ENCODE data around the gene ZC3H12A.

Gene ZC3H12A

DNA sequence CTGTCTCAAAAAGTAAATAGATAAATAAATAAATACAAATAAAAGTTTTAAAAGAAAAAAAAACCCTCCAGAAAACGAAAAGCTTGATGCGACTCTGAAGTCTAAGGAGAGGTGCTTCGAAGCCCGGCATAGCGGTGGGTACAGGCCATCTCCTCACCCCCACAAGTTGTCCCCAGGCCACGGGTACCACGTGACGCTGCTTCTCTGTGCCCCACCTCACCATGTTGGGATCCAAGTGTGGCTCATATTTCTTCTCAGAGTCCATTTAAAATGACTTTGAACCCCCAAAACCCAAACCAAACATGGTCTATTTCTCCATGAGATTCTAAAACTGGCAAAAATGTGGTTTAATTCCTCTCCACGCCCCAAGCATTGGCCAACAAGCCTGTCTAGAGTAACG is 32.9 kb upstream of the ZC3H12A start:
- no peak for TF ChIP-seq JUND (IDR thresholded peaks at IDR 0.05; ENCODE audit: low read depth)
- in situ Hi-C loops (cut with HindIII; ENCODE audit: low pct_unique_long_range_greater_than_20kb, low sequenced_read_pairs) = no loop called here
- no peak for DNase-seq (ENCODE audit: low read depth in 1 of 2, low spot score in 1 of 2)

DNA sequence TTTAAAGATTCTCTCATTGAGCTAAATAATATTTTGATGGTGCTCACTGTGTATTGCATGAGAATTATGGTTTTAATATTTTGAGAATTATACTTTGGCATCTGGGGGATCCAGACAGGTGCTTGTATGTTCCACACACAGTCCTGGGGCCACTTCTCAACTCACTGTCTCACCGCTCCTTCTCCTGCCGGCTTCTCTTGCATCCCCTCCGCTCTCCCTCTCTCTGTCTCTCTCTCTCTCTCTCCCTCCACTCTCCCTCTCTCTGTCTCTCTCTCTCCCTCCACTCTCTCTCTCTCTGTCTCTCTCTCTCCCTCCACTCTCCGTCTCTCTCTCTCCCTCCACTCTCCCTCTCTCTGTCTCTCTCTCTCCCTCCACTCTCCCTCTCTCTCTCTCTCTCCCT is 32.2 kb upstream of the ZC3H12A start:
- DNase-seq (ENCODE audit: low read depth in 1 of 2, low spot score in 1 of 2) = no peak
- in situ Hi-C loops (cut with HindIII; ENCODE audit: low pct_unique_long_range_greater_than_20kb, low sequenced_read_pairs) = no loop called here
- TF ChIP-seq JUND (IDR thresholded peaks at IDR 0.05; ENCODE audit: low read depth) = no peak

DNA sequence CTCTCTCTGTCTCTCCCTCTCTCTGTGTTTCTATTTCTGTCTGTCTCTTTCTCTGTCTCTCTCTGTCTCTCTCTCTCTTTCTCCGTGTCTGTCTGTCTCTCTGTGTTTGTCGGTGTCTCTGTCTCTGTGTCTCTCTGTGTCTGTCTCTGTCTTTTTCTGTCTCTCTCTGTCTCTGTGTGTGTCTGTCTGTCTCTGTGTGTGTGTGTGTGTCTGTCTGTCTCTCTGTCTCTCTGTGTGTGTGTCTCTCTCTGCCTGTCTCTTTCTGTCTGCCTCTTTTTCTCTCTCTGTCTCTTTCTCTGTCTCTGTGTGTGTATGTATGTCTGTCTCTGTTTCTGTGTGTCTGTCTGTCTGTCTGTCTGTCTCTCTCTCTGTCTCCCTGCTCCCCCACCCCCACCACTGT is 31.7 kb upstream of the ZC3H12A start:
- in situ Hi-C loops (cut with HindIII; ENCODE audit: low pct_unique_long_range_greater_than_20kb, low sequenced_read_pairs) = no loop called here
- DNase-seq (ENCODE audit: low read depth in 1 of 2, low spot score in 1 of 2) = no peak
- no peak for TF ChIP-seq JUND (IDR thresholded peaks at IDR 0.05; ENCODE audit: low read depth)

DNA sequence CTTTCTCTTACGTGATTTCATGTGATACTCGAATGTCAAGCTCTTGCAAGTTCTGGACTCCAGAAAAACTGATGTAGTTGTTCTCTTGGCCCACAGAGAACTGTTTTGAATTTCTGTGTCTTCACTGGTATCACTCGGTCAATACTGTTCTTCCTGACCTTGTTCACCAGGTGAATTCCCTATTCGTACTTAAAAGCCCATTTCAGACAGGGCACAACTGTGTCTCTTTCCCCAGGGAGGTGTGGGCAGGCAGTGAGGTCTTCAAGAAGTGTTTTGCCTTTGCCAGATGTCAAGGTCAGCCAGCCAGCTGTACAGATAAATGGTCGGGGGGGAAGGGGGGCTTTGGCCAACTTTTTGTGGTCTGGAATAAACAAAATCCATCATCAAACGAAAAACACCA is 27.5 kb upstream of the ZC3H12A start:
- no peak for TF ChIP-seq JUND (IDR thresholded peaks at IDR 0.05; ENCODE audit: low read depth)
- no peak for DNase-seq (ENCODE audit: low read depth in 1 of 2, low spot score in 1 of 2)
- in situ Hi-C loops (cut with HindIII; ENCODE audit: low pct_unique_long_range_greater_than_20kb, low sequenced_read_pairs) = no loop called here

DNA sequence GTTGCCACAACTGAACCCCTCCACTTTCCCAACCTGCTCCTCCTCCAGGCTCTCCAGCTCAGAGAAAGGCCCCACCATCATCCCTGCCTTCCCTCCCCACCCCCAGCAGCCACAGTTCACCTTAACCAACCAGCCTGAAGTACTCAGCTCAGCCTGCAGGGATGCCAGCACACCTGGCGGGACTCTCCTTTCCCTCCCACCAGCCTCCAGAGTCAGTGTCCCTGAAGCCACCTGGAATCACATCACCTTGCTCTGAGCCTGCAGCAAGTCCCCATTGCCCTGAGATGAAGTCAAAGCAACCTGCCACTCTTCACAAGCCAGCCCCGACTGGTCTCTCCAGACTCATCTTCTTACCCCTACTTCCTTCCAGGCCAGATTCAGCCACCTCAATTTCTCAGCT is 26.2 kb upstream of the ZC3H12A start:
- no peak for TF ChIP-seq JUND (IDR thresholded peaks at IDR 0.05; ENCODE audit: low read depth)
- DNase-seq (ENCODE audit: low read depth in 1 of 2, low spot score in 1 of 2) = no peak
- in situ Hi-C loops (cut with HindIII; ENCODE audit: low pct_unique_long_range_greater_than_20kb, low sequenced_read_pairs) = no loop called here

DNA sequence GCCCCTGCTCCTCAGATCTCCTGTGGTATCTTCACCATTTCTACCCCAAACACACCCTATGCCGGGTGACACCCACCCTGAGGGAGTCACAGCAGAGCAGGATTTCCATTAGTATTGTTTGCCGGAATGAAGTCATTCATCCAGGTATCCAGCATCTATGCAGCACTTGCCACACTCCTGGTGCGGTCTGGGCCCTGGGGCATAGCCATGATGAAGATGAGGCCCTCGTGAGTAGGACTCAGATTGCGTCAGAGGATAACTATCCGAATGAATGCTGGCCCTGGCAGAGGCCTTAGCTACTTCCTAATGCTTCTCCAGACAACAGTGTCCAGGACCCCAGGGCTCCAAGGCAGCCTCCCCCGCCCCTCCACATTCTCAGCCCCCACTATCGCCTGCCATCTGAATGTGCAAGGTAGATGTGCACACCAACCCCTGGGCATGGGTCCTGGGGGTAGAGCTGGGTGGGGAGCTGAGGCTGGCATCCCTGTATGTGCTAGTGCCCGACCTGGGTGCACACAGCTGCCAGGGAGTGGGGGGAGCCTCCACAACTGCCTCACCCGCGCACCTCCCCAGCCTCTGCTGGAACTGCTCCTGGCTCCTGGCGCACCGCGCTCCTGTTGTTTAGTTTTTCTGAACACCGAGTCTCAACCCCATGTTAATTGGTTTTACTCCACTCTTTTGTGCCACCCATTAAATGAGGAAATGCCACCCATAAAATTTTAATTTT is 25.5 kb upstream of the ZC3H12A start:
- in situ Hi-C loops (cut with HindIII; ENCODE audit: low pct_unique_long_range_greater_than_20kb, low sequenced_read_pairs) = no loop called here
- peak in 1 of 2 experiments; percentile 31 for DNase-seq (ENCODE audit: low read depth in 1 of 2, low spot score in 1 of 2)
- no peak for TF ChIP-seq JUND (IDR thresholded peaks at IDR 0.05; ENCODE audit: low read depth)

DNA sequence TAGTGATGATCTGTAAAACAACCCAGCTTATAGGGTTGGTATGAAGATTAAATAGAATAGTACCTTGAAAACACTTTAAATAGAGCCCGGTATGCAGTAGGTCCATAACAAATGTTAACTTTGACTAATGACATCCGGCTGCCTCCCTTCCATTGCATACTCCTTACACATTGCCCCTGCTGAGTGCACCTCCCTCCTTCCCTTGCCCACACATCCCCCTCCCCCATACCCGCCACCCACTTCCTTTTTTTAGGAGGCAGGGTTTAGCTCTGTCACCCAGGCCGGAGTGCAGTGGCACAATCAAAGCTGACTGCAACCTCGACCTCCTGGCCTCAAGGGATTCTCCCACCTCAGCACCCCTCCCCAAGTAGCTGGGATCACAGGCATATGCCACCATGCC is 24.4 kb upstream of the ZC3H12A start:
- no peak for TF ChIP-seq JUND (IDR thresholded peaks at IDR 0.05; ENCODE audit: low read depth)
- in situ Hi-C loops (cut with HindIII; ENCODE audit: low pct_unique_long_range_greater_than_20kb, low sequenced_read_pairs) = no loop called here
- no peak for DNase-seq (ENCODE audit: low read depth in 1 of 2, low spot score in 1 of 2)

DNA sequence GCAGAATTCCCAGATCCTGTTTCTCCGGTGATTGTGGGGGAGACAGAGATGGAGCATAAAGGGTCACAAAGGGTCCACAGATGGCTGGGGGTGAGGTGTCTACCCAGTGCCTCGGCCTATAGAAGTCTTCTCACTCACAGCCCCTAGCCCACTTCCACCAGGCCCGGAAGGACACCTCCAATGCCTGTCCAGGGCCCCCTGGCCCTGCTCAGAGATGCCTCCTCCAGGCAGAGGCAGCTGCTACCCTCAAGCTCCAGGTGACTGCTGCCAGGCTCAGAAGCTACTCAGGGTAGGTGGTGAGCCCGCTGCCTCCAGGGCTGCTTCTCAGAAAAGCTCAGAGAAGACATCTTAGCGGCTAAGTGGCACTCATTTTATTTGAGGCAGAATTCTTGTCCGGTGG is 22.0 kb upstream of the ZC3H12A start:
- no peak for DNase-seq (ENCODE audit: low read depth in 1 of 2, low spot score in 1 of 2)
- in situ Hi-C loops (cut with HindIII; ENCODE audit: low pct_unique_long_range_greater_than_20kb, low sequenced_read_pairs) = no loop called here

DNA sequence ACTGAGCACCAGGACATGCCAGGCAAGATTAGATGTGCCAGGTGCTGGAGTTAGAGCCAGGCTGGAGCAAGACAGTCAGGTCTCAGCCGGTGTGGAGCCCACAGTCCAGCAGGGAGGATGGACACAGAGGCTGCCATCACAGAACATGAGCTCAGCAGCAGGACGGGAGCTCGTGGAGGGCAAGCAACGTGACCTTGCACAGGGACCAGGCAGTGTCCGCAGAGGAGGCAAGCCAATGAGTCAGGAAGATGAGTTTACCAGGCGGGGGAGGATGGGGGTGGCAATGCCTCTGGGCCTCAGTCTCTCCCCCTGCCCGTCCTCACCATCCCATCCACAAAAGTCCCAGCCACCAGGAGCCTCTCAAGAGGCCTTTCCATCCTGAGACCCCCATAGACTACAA is 20.7 kb upstream of the ZC3H12A start:
- in situ Hi-C loops (cut with HindIII; ENCODE audit: low pct_unique_long_range_greater_than_20kb, low sequenced_read_pairs) = no loop called here
- no peak for TF ChIP-seq JUND (IDR thresholded peaks at IDR 0.05; ENCODE audit: low read depth)
- DNase-seq (ENCODE audit: low read depth in 1 of 2, low spot score in 1 of 2) = no peak

More for the DNA sequence above, 22.0 kb upstream of the ZC3H12A start:
- no peak for TF ChIP-seq JUND (IDR thresholded peaks at IDR 0.05; ENCODE audit: low read depth)

DNA sequence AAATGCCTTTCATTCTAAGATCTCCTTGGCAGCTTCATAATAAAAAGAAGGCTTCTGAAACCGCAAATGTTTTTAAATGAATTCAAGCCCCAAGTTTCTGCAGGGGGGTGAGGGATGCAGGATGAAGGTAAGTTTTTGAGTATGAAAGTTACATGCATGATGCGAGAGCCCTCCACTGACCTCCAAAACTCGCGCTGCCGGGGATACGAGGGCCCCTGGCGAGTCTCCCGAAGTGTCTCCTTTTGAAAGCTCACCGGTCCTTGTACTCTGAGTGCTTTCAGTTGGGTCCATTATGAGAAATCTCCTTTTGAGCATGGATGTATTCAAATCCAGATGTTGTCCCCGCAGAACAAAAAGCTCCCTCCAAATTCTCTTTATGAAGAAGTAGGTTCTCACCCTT is 18.9 kb upstream of the ZC3H12A start:
- TF ChIP-seq JUND (IDR thresholded peaks at IDR 0.05; ENCODE audit: low read depth) = no peak
- DNase-seq (ENCODE audit: low read depth in 1 of 2, low spot score in 1 of 2) = no peak
- in situ Hi-C loops (cut with HindIII; ENCODE audit: low pct_unique_long_range_greater_than_20kb, low sequenced_read_pairs) = no loop called here

DNA sequence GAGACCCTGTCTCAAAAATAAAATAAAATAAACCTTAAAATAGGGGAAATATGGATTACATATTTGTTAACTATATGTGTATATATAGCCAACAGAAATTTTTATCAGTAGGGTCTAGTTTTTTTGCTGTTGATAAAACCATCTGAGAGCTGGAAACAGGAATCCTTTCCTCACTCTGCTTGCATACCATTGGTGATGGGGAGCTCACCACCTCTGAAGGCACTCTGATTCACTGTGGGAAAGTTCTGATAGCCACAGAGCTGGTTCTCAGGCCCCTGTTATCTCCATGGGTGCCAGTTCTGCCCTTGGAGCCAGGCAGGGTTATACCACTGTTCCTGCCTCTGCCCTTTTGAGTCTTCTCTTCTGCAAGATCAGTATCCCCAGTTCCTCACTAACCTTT is 17.8 kb upstream of the ZC3H12A start:
- no peak for DNase-seq (ENCODE audit: low read depth in 1 of 2, low spot score in 1 of 2)
- TF ChIP-seq JUND (IDR thresholded peaks at IDR 0.05; ENCODE audit: low read depth) = no peak
- in situ Hi-C loops (cut with HindIII; ENCODE audit: low pct_unique_long_range_greater_than_20kb, low sequenced_read_pairs) = no loop called here

DNA sequence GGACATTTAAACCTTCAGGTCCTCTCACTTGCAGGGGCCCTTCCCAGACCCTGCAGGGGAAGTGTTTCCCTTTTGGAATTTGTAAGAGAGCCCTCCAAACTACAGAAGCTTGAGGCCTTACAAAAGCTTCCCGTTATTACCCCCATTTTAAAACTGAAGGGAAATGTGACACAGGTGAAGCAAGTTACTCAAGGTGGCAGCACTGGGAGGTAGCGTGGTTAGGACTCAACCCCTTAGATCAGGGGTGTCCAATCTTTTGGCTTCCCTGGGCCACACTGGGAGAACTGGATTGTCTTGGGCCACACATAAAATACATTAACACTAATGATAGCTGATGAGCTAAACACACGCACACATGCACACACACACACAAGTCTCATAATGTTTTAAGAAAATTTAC is 15.8 kb upstream of the ZC3H12A start:
- no peak for TF ChIP-seq JUND (IDR thresholded peaks at IDR 0.05; ENCODE audit: low read depth)
- DNase-seq (ENCODE audit: low read depth in 1 of 2, low spot score in 1 of 2) = peak in 1 of 2 experiments; percentile 57
- in situ Hi-C loops (cut with HindIII; ENCODE audit: low pct_unique_long_range_greater_than_20kb, low sequenced_read_pairs) = no loop called here

DNA sequence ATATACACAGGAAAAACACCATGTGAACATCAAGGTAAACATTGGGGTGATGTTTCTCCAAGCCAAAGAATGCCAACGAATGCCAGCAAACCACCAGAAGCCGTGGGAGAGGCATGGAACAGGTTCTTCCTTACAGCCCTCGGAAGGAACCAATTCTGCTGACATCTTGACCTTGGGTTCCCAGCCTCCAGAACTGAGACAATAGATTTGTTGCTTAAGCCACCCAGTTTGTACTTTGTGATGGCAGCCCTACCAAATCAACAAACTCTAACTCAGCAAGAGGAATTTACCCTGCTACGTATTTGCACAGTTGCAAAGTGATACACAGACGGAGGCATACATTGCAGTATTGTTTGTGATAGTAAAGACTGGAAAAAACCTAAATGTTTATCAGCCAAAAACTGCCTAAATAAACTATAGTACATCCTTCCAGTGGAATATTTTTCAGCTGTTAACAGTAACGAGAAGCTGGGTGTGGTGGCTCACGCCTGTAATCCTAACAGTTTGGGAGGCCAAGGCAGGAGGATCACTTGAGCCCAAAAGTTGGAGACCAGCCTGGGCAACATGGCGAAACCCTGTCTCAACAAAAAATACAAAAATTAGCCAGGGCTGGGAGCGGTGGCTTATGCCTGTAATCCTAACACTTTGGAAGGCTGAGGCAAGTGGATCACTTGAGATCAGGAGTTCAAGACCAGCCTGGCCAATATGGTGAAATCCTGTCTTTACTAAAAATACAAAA is 12.5 kb upstream of the ZC3H12A start:
- DNase-seq (ENCODE audit: low read depth in 1 of 2, low spot score in 1 of 2) = peak in 1 of 2 experiments; percentile 60
- in situ Hi-C loops (cut with HindIII; ENCODE audit: low pct_unique_long_range_greater_than_20kb, low sequenced_read_pairs) = no loop called here
- no peak for TF ChIP-seq JUND (IDR thresholded peaks at IDR 0.05; ENCODE audit: low read depth)

All from T47D (cell line).